Vagina (tissue), 2 donors: ENCODE data around the gene GPI.
"Not testable (repeated sequence)": the region's sequence is repeated elsewhere in the genome, so short reads cannot be mapped to it uniquely, and the experiment has no call there.

Source experiments
- POLR2A ChIP-seq, 2 donors: fragments of 450-650 bp; IDR thresholded peaks; one replicate each; pipeline ENCODE4 v1.6.1; 2017; ENCODE audit warnings: antibody characterized with exemption in 2 of 2, mild to moderate bottlenecking in 2 of 2, moderate library complexity in 2 of 2
- TF ChIP-seq, protein P1 (sequence below), 3 experiments: fragments of 450-650 bp in 2 of 3; fragments of 200-600 bp in 1 of 3; sonication (generic) in 1 of 3; IDR thresholded peaks; one replicate each; pipeline ENCODE4 v1.5.1; 2017 to 2019; ENCODE audit warnings: antibody characterized with exemption in 3 of 3, mild to moderate bottlenecking in 2 of 3, moderate library complexity in 2 of 3

DNA sequence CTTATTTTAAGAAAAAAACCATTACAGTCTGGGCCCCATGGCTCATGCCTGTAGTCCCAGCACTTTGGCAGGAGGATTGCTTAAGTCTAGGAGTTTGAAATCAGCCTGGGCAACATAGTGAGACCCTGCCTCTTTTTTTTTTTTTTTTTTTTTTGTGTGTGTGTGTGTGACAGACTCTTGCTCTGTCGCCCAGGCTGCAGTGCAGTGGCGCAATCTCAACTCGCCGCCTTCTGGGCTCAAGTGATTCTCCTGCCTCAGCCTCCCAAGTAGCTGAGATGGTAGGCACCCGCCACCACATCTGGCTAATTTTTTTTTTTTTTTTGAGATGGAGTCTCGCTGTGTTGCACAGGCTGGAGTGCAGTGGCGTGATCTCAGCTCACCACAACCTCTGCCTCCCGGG, 34.4 kb upstream of the GPI start:
- TF ChIP-seq, protein P1, sequence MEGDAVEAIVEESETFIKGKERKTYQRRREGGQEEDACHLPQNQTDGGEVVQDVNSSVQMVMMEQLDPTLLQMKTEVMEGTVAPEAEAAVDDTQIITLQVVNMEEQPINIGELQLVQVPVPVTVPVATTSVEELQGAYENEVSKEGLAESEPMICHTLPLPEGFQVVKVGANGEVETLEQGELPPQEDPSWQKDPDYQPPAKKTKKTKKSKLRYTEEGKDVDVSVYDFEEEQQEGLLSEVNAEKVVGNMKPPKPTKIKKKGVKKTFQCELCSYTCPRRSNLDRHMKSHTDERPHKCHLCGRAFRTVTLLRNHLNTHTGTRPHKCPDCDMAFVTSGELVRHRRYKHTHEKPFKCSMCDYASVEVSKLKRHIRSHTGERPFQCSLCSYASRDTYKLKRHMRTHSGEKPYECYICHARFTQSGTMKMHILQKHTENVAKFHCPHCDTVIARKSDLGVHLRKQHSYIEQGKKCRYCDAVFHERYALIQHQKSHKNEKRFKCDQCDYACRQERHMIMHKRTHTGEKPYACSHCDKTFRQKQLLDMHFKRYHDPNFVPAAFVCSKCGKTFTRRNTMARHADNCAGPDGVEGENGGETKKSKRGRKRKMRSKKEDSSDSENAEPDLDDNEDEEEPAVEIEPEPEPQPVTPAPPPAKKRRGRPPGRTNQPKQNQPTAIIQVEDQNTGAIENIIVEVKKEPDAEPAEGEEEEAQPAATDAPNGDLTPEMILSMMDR (IDR thresholded peaks at IDR 0.05), result not testable (repeated sequence)
- not testable (repeated sequence) for TF ChIP-seq POLR2A (IDR thresholded peaks at IDR 0.05)
